GM21619 (cell line): ENCODE results near the gene RIF1.

ENCODE experiments used
- ATAC-seq: cut with Tn5 transposase; IDR thresholded peaks from one replicate; pipeline ENCODE4 v1.9.1; 2021; ENCODE audit not compliant: unreplicated experiment

Gene RIF1

DNA sequence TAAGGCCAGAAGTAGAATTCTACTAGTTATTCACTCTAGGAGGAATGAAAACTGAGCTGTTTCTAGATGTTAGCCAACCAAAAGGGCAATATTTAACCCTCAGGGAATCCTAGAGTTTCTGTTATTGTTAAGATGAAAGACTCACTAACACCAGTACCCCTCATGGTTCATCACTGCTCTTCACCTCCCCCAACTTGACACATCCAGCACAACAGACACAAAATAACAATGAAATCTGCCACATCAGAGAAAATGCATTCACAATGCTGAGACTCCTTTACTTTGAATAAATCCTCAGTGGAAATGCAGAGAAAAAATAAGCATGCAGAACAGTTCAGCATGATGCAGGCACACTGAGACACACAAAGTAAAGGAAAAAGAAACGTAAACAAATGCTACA lies 111.3 kb downstream of the RIF1 start:
- no peak for ATAC-seq

DNA sequence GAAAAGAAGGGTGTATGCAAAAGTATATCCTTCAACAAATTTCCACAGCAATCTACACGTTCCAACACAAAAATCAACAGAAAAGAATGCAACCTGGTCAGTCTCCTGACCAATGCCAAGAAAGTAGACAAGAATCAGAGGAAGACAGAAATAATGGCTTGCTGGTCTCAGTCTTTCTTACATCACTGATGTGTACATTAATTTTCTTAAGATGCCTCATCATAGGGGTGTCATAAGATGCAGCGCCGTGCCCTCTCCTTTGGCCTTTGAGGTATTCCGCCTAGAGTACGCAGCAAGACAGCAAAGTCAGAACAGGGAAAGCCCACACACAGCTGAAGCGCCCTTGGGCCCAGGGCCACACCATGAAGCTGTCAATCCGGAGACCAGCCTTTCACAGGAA lies 112.9 kb downstream of the RIF1 start:
- no peak for ATAC-seq

DNA sequence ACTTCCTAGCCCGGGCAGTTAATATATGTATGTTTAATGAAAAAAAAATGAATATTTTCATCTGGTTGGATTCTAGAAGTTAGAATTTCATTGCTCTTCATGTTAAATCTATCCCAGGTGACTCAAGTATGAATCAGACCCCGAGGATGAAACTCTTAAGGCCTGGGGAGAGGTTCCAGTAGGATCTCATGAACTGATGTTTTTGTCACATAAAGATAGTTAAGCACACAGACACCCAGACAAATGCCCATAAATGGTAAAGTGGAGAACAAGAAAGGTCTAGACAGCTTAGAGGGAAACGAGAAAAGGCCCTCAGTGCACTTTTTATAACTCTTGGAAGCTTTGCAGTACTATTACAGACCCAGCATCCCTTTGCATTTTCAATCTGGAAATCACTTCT lies 114.1 kb downstream of the RIF1 start:
- no peak for ATAC-seq

DNA sequence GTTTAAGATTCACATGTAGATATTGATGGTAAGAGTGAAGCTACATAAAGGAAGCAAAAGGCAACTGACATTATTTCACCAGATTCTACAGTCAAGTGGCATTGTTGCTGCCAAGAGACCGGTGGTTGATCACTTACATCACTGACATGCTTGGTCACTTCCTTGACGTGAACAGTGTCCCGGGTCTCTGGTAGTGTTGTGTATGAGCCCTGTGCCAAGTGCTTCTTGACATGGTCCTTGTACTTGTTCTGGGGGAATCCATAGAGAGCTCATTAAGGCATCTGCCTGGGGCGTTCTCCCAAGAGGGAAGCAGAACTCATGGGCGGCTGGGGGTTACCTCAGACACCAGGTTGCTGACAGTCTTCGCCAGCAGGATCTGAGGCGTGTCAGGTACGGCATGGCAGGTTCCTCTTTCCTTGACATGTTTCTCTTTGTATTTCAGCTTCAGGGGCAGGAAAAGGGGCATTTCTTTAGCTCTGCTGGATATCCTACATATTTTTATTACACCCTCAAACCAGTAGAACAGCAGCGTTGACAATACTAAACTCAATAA lies 116.2 kb downstream of the RIF1 start:
- ATAC-seq: no peak

DNA sequence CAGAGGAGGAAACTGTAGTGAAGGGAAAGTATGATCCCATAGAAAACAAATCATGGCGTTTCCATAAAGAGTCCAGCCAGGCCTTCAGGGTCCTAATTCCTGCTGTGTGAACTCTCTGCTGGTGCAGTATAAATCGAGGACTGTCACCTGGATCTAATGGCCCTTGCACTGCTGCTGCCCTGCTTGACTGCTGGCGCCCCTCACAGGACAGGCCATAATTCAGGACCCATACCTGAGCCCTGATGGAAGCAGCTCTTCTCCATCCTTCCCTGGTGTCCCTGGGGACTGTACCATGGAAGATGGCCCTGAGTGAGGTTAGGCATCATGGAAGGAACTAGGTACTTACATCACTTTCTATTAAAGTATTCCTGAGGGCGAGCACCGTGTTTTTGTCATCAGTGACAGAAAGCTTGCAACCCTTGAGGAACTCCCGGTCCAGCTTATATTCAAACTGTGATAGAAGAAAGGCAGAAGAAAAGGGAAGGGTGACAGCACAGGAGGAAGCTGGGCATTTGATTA lies 116.9 kb downstream of the RIF1 start:
- ATAC-seq: no peak
